Measurements from ENCODE around the gene ERGIC1. TPM values are rescaled to one million over a fixed set of nuclear protein-coding genes. Genes with fewer than 3 reads are reported as not detected.
"Not testable (repeated sequence)": the region's sequence is repeated elsewhere in the genome, so short reads cannot be mapped to it uniquely, and the experiment has no call there.

ERGIC1 gene
- total and polyA plus RNA-seq, 10 of the 15 experiments (the other 5 are each of a cell fraction or from before 2014, with no cell fraction given) = 8.8 to 104 (median 76.3) TPM

GRCh38 chr5:172862165-172862801 lies 28.2 kb downstream of the ERGIC1 start:
- no peak for TF ChIP-seq ZBTB33 (IDR thresholded peaks at IDR 0.05)
- TF ChIP-seq TARDBP (IDR thresholded peaks at IDR 0.05; ENCODE audit: borderline replicate concordance) = no peak
- no peak for TF ChIP-seq CHD1 (IDR thresholded peaks at IDR 0.05; ENCODE audit: low read depth, low read length)
- TF ChIP-seq DPF2 (IDR thresholded peaks at IDR 0.05) = no peak
- TF ChIP-seq POLR2A (IDR thresholded peaks at IDR 0.05; ENCODE audit: low read depth, low read length) = no peak
- TF ChIP-seq MEF2A (IDR thresholded peaks at IDR 0.05; ENCODE audit: insufficient read depth, low read depth, low read length) = no peak
- no peak for TF ChIP-seq YY1 (IDR thresholded peaks at IDR 0.05; ENCODE audit: low read depth, low read length)
- no peak for TF ChIP-seq E4F1 (IDR thresholded peaks at IDR 0.05; ENCODE audit: borderline replicate concordance, partially characterized antibody)
- no peak for TF ChIP-seq RUNX3 (IDR thresholded peaks at IDR 0.05; ENCODE audit: low read length)
- no peak for TF ChIP-seq NKRF (conservative IDR thresholded peaks at IDR 0.05)
- TF ChIP-seq RBBP5 (conservative IDR thresholded peaks at IDR 0.05) = no peak
- no peak for TF ChIP-seq MEF2B (IDR thresholded peaks at IDR 0.05; ENCODE audit: partially characterized antibody, poor library complexity, severe bottlenecking)
- Histone ChIP-seq H3K4me2 (ENCODE audit: control insufficient read depth, insufficient read depth) (no peak overlapping the region), H4K20me1 (ENCODE audit: control insufficient read depth, insufficient read depth) (no peaks in the 10 kb centered on the region), H3K27me3 (replicated peaks in 1 of 2; ENCODE audit: control insufficient read depth in 2 of 2, insufficient read depth in 2 of 2, low read length in 1 of 2) (no peaks in the 10 kb centered on the region), H3K36me3 (ENCODE audit: control insufficient read depth in 2 of 2, insufficient read depth in 2 of 2, low read length in 1 of 2) (peaks cover 0 to 4% of the 10 kb centered on the region in 2 experiments; a peak in 3 of 4 replicates), H3K9me3 (replicated peaks; ENCODE audit: control insufficient read depth, insufficient read depth, low read length) (no peaks in the 10 kb centered on the region), H3K27ac (ENCODE audit: control insufficient read depth, insufficient read depth) (no peak overlapping the region), H3K9ac (ENCODE audit: control insufficient read depth, insufficient read depth, low read length) (no peak overlapping the region), H3K4me3 (no peak overlapping the region), H3K79me2 (ENCODE audit: control insufficient read depth, insufficient read depth, low read length) (no peaks in the 10 kb centered on the region; the same call in none of the 2 replicates), H2AFZ (ENCODE audit: control insufficient read depth, low read depth, low read length) (no peak overlapping the region), H3K4me1 (ENCODE audit: control insufficient read depth, insufficient read depth, low read length) (no peaks in the 10 kb centered on the region)
- no peak for FAIRE-seq
- ChIA-PET SMC1A (ENCODE audit: uncharacterized antibody, unreplicated experiment) (no interaction called here), RAD21 (ENCODE audit: unreplicated experiment) (no interaction called here), CTCF (no interaction called here), POLR2A (no interaction called here)
- ATAC-seq = no peak
- WGBS (ENCODE audit: insufficient coverage, insufficient replicate concordance, low lambda C conversion rate, missing lambda C conversion rate) = 69% methylated on average over 5 of the region's 5 CpGs
- in situ Hi-C loops (cut with MboI) = no loop called here
- intact Hi-C loops (cut with micrococcal nuclease; ENCODE audit: unreplicated experiment) = no loop called here
- DNase-seq (ENCODE audit: low read depth, low spot score) = no peak
- BruUV-seq (replicated peaks) = no TSS peak

- H3K4me1 ChIP-seq (ENCODE audit: control insufficient read depth, insufficient read depth, low read length); CTCF ChIA-PET; in situ Hi-C loops (cut with MboI): not testable (repeated sequence)
Measured at GRCh38 chr5:172864171-172864570, 30.1 kb downstream of the ERGIC1 start.

More at GRCh38 chr5:172864171-172864570, 30.1 kb downstream of the ERGIC1 start:
- H3K4me3 ChIP-seq; H3K27me3 ChIP-seq (replicated peaks in 1 of 2; ENCODE audit: control insufficient read depth in 2 of 2, insufficient read depth in 2 of 2, low read length in 1 of 2); H3K36me3 ChIP-seq (ENCODE audit: control insufficient read depth in 2 of 2, insufficient read depth in 2 of 2, low read length in 1 of 2); H3K9me3 ChIP-seq (replicated peaks; ENCODE audit: control insufficient read depth, insufficient read depth, low read length); intact Hi-C loops (cut with micrococcal nuclease; ENCODE audit: unreplicated experiment); H4K20me1 ChIP-seq (ENCODE audit: control insufficient read depth, insufficient read depth); RAD21 ChIA-PET (ENCODE audit: unreplicated experiment); H2AFZ ChIP-seq (ENCODE audit: control insufficient read depth, low read depth, low read length); H3K27ac ChIP-seq (ENCODE audit: control insufficient read depth, insufficient read depth); H3K9ac ChIP-seq (ENCODE audit: control insufficient read depth, insufficient read depth, low read length); SMC1A ChIA-PET (ENCODE audit: uncharacterized antibody, unreplicated experiment); ATAC-seq; H3K4me2 ChIP-seq (ENCODE audit: control insufficient read depth, insufficient read depth); DNase-seq (ENCODE audit: low read depth, low spot score); FAIRE-seq; H3K79me2 ChIP-seq (ENCODE audit: control insufficient read depth, insufficient read depth, low read length); BruUV-seq (replicated peaks): not testable (repeated sequence)
- 50% methylated on average over 4 of the region's 4 CpGs for WGBS (ENCODE audit: insufficient coverage, insufficient replicate concordance, low lambda C conversion rate, missing lambda C conversion rate)
- POLR2A ChIA-PET = interaction anchor here (0.6 kb wide), 1 partner anchor 12 kb away, joined by 3 read pairs; no protein-coding TSS in a partner anchor
